NCI-H1092 treated with DMSO at 0.1 percent for 48 hours (cell line): ENCODE measurements around the gene SPATA2.

ENCODE experiments used
- DNase-seq: peaks from one replicate; lab custom pipeline; 2025; lab: John Stamatoyannopoulos, UW

Gene SPATA2

GRCh38 chr20:49929142-49929494 is 13.8 kb upstream of the SPATA2 start:
- DNase-seq, result no peak

GRCh38 chr20:49928411-49929141 is 13.2 kb upstream of the SPATA2 start:
- DNase-seq, result peak; percentile 66

- DNase-seq, result no peak
Measured at GRCh38 chr20:49925901-49926454, 10.6 kb upstream of the SPATA2 start.

DNA sequence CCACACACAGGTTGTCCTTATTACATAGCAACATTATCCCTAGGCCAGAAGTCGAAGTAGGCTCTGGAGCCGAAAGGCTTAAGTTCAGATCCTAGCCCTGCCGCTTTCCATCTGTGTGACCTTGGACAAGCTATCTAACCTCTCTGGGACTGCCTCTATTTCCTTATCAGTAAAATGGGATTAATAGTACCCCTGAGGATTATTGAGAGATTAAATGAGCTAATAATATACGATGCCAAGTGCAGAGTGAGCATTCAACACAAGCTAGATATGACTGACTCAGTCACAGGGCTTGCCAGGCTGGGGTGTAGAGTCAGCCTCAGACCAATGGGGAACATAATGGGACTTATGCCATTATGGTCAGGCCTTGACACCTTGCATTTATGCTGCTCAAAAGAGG is 8.9 kb upstream of the SPATA2 start:
- no peak for DNase-seq

GRCh38 chr20:49919461-49919860 is 4.1 kb upstream of the SPATA2 start:
- DNase-seq, result no peak

DNA sequence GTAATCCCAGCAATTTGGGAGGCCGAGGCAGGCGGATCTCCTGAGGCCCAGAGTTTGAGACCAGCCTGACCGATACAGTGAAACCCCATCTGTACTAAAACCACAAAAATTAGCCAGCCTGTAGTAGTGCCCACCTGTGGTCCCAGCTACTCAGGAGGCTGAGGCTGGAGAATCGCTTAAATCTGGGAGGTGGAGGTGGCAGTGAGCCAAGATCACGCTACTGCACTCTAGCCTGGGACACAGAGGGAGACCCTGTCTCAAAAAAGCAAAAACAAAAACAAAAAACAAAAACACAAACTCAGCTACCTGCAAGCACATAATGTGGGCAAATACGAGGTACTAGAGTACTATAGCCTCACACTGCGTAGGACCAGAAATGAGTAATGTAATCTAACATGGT is 3.7 kb upstream of the SPATA2 start:
- no peak for DNase-seq

- DNase-seq, result no peak
Measured at GRCh38 chr20:49918446-49918845, 3.1 kb upstream of the SPATA2 start.

DNA sequence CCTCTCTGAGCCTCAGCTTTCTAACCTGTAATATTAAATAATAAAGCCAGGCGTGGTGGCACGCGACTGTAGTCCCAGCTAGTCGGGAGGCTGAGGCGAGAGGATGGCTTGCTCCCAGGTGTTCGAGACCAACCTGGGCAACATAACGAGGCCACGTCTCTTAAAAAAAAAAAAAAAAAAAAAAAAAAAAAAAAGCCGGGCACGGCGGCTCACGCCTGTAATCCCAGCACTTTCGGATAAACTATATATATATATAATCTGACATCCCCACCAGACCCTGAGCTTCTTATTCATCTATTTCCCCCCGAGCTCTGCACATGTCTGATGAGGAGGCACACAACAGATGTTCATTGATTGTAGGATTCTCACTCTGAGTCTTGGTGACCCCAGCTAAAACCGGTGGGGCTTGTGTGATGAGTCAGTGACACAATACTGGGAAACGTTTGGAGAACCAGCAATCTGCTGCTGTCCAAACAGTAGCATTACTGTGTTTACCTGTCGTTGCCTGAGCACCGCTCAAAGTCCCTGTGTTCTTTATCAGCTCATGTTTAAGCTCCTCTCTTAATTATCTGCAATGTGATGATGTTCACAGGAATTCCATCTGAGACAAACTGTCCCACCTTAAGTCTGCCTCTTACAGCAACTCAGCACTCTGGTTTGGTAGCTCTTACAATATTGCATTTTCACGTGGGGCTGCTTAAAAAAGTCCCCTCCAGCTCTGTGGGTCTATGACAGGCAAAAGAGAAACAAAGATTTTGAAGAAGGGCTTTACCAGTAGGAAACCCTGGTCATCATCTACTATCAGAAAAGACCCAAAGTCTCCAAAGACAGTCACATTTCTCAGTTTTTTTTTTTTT is 1.0 kb upstream of the SPATA2 start:
- peak; percentile 65 for DNase-seq

DNA sequence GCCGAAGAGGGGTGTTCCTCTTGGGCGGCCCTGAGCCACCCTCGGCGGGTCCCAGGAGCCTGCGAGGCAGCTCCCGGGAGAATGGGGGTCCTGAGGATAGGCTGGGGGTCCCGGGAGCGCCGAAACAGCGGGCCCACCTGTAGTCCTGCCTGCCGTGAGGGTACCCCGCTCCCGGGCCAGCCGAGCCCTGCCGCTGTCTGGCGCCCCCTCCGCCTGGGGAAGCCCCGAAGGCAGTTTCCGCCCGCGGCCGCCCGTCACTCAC is 280 bp downstream of the SPATA2 start:
- no peak for DNase-seq

GRCh38 chr20:49914310-49915117 is 815 bp downstream of the SPATA2 start:
- DNase-seq, result no peak

GRCh38 chr20:49913399-49914047 is 1.8 kb downstream of the SPATA2 start:
- no peak for DNase-seq

DNA sequence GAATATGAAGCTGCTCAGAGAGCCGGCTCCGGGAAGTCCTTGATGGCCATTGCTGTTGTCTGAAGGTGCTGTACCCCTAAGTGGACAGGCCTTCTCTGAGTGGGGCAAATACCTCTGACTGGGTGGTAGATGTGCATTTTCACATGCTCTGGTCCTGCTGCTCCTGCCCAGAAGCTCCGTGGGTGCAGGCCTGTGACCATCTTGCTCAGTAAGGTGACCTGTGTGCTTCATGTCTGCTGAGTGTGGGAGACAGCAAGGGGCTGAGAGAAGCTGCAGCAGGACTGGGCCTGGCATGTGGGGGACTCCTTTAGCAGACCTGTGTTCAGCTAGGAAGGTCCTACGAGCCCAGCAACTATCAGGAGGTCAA is 5.0 kb downstream of the SPATA2 start:
- no peak for DNase-seq

- no peak for DNase-seq
Measured at GRCh38 chr20:49909499-49910339, 5.6 kb downstream of the SPATA2 start.

DNA sequence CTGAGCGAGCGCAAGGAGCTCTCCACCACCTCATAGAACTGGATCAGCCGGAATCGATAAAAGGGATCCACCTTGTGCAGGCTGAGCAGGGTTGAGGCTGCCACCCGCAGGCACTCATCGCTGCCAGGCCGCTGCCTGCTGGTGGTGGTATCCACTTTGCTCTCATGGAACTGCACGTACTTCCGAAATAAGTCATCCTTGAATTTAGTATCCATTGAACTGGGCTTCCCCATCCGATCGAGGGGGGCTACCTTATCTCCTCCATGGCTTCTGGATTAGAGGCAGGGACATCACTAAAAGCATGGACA is 7.1 kb downstream of the SPATA2 start:
- no peak for DNase-seq

DNA sequence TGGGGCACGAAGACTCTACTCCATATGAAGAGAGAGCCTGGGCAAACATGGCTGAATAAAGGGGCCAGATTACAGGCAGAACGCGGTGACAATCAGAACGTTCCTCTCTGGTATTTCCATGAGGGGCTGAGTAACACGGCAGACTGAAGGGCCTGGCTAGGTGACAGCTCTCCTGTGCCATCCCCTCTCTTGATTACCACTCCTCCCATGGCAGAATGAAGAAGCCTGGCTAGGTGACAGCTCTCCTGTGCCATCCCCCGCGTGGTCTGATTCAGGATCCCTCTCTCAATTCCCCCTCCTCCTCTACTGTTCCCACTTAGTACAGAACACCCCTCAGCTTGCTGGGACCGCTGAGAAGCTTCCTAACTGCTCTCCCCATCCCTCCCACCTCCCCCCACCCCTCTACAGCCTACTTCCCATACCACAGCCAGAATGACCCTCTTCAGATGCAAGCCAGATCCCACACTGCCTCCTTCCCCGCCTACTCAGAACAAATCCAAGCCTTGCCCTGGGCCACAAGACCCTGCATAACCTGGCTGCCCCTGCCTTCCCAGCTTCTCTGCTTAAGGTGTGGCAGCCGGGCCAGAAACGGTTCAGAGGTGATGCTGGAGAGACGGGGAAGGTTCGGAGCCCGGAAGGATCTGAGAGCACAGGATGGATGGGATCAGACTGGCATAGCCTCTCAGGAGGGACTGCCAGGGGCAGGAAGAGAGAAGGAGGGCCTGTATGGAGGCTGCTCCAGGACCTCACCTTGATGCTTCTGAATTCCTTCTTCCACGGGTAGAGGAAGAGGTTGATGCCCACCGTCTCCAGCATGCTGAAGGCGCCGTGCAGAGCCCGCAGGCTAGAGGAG is 7.7 kb downstream of the SPATA2 start:
- no peak for DNase-seq

- no peak for DNase-seq
Measured at GRCh38 chr20:49906615-49907154, 8.6 kb downstream of the SPATA2 start.

GRCh38 chr20:49906101-49906604 is 9.2 kb downstream of the SPATA2 start:
- DNase-seq, result no peak

DNA sequence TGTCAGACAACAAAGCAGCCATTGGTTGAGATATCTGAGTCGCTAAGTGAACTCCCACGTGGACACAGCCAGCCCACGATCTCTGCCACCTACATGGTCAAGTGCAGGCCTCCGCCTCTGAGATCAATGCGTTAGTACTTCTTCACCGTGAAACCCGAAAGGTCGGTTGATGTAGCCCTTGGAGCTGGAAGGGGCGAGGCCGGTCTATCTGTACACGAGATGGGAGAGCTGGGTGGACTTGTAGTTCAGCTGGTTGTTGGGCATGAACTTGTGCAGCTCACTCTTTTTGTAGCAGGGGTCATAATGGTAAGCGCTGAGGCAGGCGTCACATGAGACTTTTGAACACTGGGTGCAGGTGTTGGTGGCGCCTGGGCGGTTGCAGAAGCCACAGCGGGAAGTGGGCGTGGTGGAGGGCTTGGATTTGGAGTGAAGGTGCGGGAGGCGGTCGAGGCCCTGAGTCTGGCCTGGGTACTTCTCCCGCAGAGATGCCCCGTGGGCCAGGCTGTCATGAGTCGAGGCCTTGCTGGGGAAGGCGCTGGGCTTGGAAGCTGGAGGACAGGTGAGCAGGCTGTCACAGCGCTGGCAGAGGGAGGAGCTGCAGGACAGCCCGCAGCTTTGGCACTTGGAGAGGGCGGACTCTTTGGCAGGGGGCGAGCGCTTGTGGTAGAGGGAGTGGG is 9.8 kb downstream of the SPATA2 start:
- DNase-seq, result no peak

DNA sequence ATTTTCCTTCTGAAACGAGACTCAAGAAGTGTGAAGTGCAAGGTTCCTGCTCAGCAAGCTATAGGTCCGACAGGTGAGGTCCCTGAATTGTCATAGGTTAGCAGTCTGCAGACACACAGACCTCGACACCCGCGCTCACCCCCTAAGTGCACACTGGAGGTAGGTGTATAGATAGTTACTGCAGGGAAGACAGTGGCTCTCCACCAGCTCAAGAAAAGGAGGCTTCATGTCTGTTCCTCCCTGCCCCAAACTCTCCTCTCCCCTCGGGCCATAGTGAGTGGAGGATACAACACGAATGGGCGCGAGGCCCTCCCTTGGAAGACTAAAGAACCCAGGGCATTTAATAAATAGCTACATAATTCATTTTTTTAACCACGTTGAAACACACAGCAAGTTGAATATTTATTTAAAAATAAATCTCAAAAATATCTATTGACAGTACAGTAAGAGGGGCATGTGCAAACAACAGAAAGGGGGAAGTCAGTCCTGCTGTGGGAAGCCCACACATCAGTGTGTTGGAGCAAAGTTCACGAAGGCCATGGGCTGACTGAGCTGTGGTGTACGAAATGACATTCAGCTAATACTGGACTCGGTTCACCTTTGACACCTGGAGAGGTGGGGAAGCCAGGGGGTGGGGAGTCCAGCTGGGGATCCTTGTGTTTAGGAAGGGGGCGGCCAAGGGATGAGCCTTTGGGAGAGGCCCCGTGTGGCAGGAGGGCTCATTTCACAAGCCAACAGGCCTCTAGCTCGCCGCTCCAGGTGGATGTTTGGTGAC is 10.7 kb downstream of the SPATA2 start:
- DNase-seq, result no peak
